A549 (cell line): Measurements from ENCODE around the gene ARMC9. TPM values are rescaled to one million over a fixed set of nuclear protein-coding genes. Genes with fewer than 3 reads are reported as not detected.

Experiments
- ATAC-seq, 2 experiments: fragments of 200-7000 bp in 1 of 2; fragments of >200 bp in 1 of 2; cut with Nextera tagmentation in 1 of 2; cut with Tn5 transposase in 1 of 2; 3 replicates each; pipeline versions ENCODE4 v1.8.0 to v1.9.1; 2018 to 2020; ENCODE audit warnings: mild to moderate bottlenecking in 1 of 2, moderate library complexity in 1 of 2
- CTCF ChIA-PET: fragments of 300-600 bp; sonication (Branson Sonifier 250); formaldehyde crosslinking; extraction: SDS; loops from one replicate; lab custom pipeline; 2021; ENCODE audit warnings: antibody characterized with exemption, inconsistent platforms; lab: Yijun Ruan, JAX
- POLR2A ChIA-PET: fragments of 350-600 bp; formaldehyde crosslinking; extraction: SDS; loops from one replicate; lab custom pipeline; 2021; ENCODE audit warnings: antibody characterized with exemption, inconsistent platforms; lab: Yijun Ruan, JAX
- DNase-seq, 2 experiments: peaks; one replicate each; pipeline versions ENCODE4 v3.0.0 to v3.0.0-alpha.2; 2011 to 2016; ENCODE audit warnings: low read depth in 1 of 2, low spot score in 1 of 2
- FAIRE-seq: peaks from 2 replicates; lab custom pipeline; 2011; peaks lifted over from hg19 to GRCh38; lab: Jason Lieb, UNC
- H3K27ac ChIP-seq, 2 experiments: fragments of >200 bp; sonication (Bioruptor Twin); formaldehyde crosslinking; 3 replicates each; pipeline ENCODE4 v1.5.1; 2016 to 2017
- H3K4me1 ChIP-seq: fragments of >200 bp; sonication (Bioruptor Twin); formaldehyde crosslinking; 3 replicates; pipeline ENCODE4 v1.6.1; 2016
- H3K4me2 ChIP-seq: fragments of >200 bp; sonication (Bioruptor Twin); formaldehyde crosslinking; 3 replicates; pipeline ENCODE4 v1.6.1; 2016
- H3K4me3 ChIP-seq: fragments of >200 bp; sonication (Bioruptor Twin); formaldehyde crosslinking; 3 replicates; pipeline ENCODE4 v1.5.1; 2016
- H3K9me3 ChIP-seq: fragments of >200 bp; sonication (Bioruptor Twin); formaldehyde crosslinking; 3 replicates; pipeline ENCODE4 v1.6.1; 2016
- ATOH8 ChIP-seq: fragments of 250-450 bp; sonication (Bioruptor Pico); IDR thresholded peaks from 2 replicates; pipeline ENCODE4 v1.5.0; 2020; ENCODE audit warnings: low read depth, mild to moderate bottlenecking, moderate library complexity
- BCL3 ChIP-seq: fragments of >200 bp; sonication (Bioruptor Twin); formaldehyde crosslinking; IDR thresholded peaks from 3 replicates; pipeline ENCODE4 v1.6.1; 2016
- CBX2 ChIP-seq: fragments of 200-600 bp; sonication (generic); IDR thresholded peaks from 2 replicates; pipeline ENCODE4 v1.6.1; 2016; ENCODE audit warnings: low read depth, mild to moderate bottlenecking, borderline replicate concordance
- CBX8 ChIP-seq: fragments of 200-600 bp; sonication (generic); IDR thresholded peaks from 2 replicates; pipeline ENCODE4 v1.6.1; 2016
- CEBPB ChIP-seq, 2 experiments: fragments of >200 bp in 1 of 2; sonication (Bioruptor Twin) in 1 of 2; formaldehyde crosslinking in 1 of 2; IDR thresholded peaks; 2 replicates each; pipeline ENCODE4 v1.6.1; 2012 to 2016
- CHD4 ChIP-seq: fragments of 200-600 bp; sonication (generic); IDR thresholded peaks from 2 replicates; pipeline ENCODE4 v1.6.1; 2016; ENCODE audit warnings: antibody characterized with exemption, mild to moderate bottlenecking, borderline replicate concordance
- E2F6 ChIP-seq: IDR thresholded peaks from 2 replicates; pipeline ENCODE4 v1.6.1; 2012; ENCODE audit warnings: low read depth, borderline replicate concordance
- EHF ChIP-seq: fragments of 250-450 bp; sonication (Bioruptor Pico); IDR thresholded peaks from 2 replicates; pipeline ENCODE4 v1.5.0; 2020; ENCODE audit warnings: mild to moderate bottlenecking
- EHMT2 ChIP-seq: fragments of 200-600 bp; sonication (generic); IDR thresholded peaks from 2 replicates; pipeline ENCODE4 v1.6.1; 2016; ENCODE audit warnings: antibody characterized with exemption, low read depth, mild to moderate bottlenecking, moderate library complexity
- ELK1 ChIP-seq: fragments of 150-350 bp; IDR thresholded peaks from 2 replicates; pipeline ENCODE4 v1.6.1; 2014; ENCODE audit warnings: low read depth, mild to moderate bottlenecking, low read length
- EP300 ChIP-seq, 2 experiments: fragments of >200 bp; sonication (Bioruptor Twin); formaldehyde crosslinking; IDR thresholded peaks; 2 replicates in 1 of 2; 3 replicates in 1 of 2; pipeline ENCODE4 v1.6.1; 2016 to 2017
- ESRRA ChIP-seq: fragments of 150-350 bp; IDR thresholded peaks from 2 replicates; pipeline ENCODE4 v1.6.1; 2014; ENCODE audit warnings: mild to moderate bottlenecking, low read length, borderline replicate concordance
- FOSL2 ChIP-seq, 2 experiments: fragments of 450-650 bp in 1 of 2; fragments of >200 bp in 1 of 2; sonication (Bioruptor Twin) in 1 of 2; formaldehyde crosslinking; IDR thresholded peaks; 2 replicates each; pipeline versions ENCODE4 v1.5.0 to v1.6.1; 2016 to 2020; ENCODE audit warnings: mild to moderate bottlenecking in 1 of 2, moderate library complexity in 1 of 2
- GATA3 ChIP-seq: IDR thresholded peaks from 2 replicates; pipeline ENCODE4 v1.6.1; 2012; ENCODE audit warnings: borderline replicate concordance
- JUN ChIP-seq, 2 experiments: fragments of >200 bp; sonication (Bioruptor Twin); formaldehyde crosslinking; IDR thresholded peaks; 2 replicates in 1 of 2; 3 replicates in 1 of 2; pipeline ENCODE4 v1.6.1; 2016 to 2017
- JUNB ChIP-seq: fragments of >200 bp; sonication (Bioruptor Twin); formaldehyde crosslinking; IDR thresholded peaks from 2 replicates; pipeline ENCODE4 v1.6.1; 2016
- KDM5A ChIP-seq: fragments of 200-600 bp; sonication (generic); IDR thresholded peaks from 2 replicates; pipeline ENCODE4 v1.6.1; 2016; ENCODE audit warnings: antibody characterized with exemption, mild to moderate bottlenecking
- MAFK ChIP-seq: fragments of 450-650 bp; IDR thresholded peaks from 2 replicates; pipeline ENCODE4 v1.6.1; 2014; ENCODE audit not compliant: partially characterized antibody
- MYC ChIP-seq: IDR thresholded peaks from 2 replicates; pipeline ENCODE4 v1.6.1; 2012; ENCODE audit warnings: mild to moderate bottlenecking, inconsistent platforms, low read length, improper control_type of control experiment, borderline replicate concordance
- NFE2L2 ChIP-seq: fragments of 150-350 bp; conservative IDR thresholded peaks from 2 replicates; pipeline ENCODE4 v1.6.1; 2014; ENCODE audit warnings: low read length
- NPAS2 ChIP-seq: fragments of 250-450 bp; sonication (Bioruptor Pico); IDR thresholded peaks from 2 replicates; pipeline ENCODE4 v1.8.0; 2022; ENCODE audit warnings: mild to moderate bottlenecking, moderate library complexity, borderline replicate concordance
- PBX3 ChIP-seq: IDR thresholded peaks from 2 replicates; pipeline ENCODE4 v1.6.1; 2012
- POLR2A ChIP-seq: IDR thresholded peaks from 2 replicates; pipeline ENCODE4 v1.6.1; 2012; ENCODE audit warnings: mild to moderate bottlenecking, low read length
- RAD21 ChIP-seq, 2 experiments: fragments of >200 bp in 1 of 2; sonication (Bioruptor Twin) in 1 of 2; formaldehyde crosslinking in 1 of 2; IDR thresholded peaks in 1 of 2; conservative IDR thresholded peaks in 1 of 2; 2 replicates in 1 of 2; 3 replicates in 1 of 2; pipeline ENCODE4 v1.6.1; 2012 to 2018; ENCODE audit warnings: inconsistent platforms in 1 of 2
- RARB ChIP-seq: fragments of 250-450 bp; sonication (Bioruptor Pico); IDR thresholded peaks from 2 replicates; pipeline ENCODE4 v1.8.0; 2021; ENCODE audit warnings: mild to moderate bottlenecking, moderate library complexity
- RCOR1 ChIP-seq: fragments of 150-350 bp; IDR thresholded peaks from 2 replicates; pipeline ENCODE4 v1.6.1; 2014; ENCODE audit warnings: antibody characterized with exemption, low read length, low read depth
- RNF2 ChIP-seq: fragments of 200-600 bp; sonication (generic); IDR thresholded peaks from 2 replicates; pipeline ENCODE4 v1.6.1; 2016; ENCODE audit warnings: low read depth, mild to moderate bottlenecking, antibody characterized with exemption, moderate library complexity, borderline replicate concordance
- SMC3 ChIP-seq: fragments of >200 bp; sonication (Bioruptor Twin); formaldehyde crosslinking; IDR thresholded peaks from 3 replicates; pipeline ENCODE4 v1.6.1; 2018; ENCODE audit warnings: inconsistent platforms
- TP53 ChIP-seq: fragments of 250-450 bp; sonication (Bioruptor Pico); IDR thresholded peaks from 2 replicates; pipeline ENCODE4 v1.5.0; 2021; ENCODE audit warnings: mild to moderate bottlenecking, moderate library complexity
- ZC3H11A ChIP-seq: fragments of 450-650 bp; IDR thresholded peaks from 2 replicates; pipeline ENCODE4 v1.6.1; 2014; ENCODE audit warnings: antibody characterized with exemption, mild to moderate bottlenecking
- WGBS: methylation state at CpG from one replicate; pipeline ENCODE4 v1.1.6; 2017; ENCODE audit errors: missing lambda C conversion rate; 5-methylcytosine and 5-hydroxymethylcytosine counted together
- polyA plus RNA-seq, 4 experiments: library from polyadenylated mRNA; depleted of rRNA in 3 of 4; stranded (reverse); fragments of >200 nt; fragmentation: RNase III in 1 of 4; extraction: RNeasy Plus Mini Kit Qiagen cat#74134 plus additional on column Dnase treatment in 1 of 4; gene quantifications; 2 replicates in 3 of 4; 3 replicates in 1 of 4; pipeline ENCODE4 v1.2.3, GENCODE V29; 2011 to 2017

ARMC9 gene
- polyA plus RNA-seq, 2 of the 4 experiments (the other 2 are of a cell fraction) = 12.0 to 14.1 TPM

GRCh38 chr2:231334981-231335380 lies 136.6 kb downstream of the ARMC9 start:
- ATAC-seq (0 out of 6 replicates have a peak, but pooled peaks of 1 of the 2 experiments have one; percentile 28), DNase-seq (no peak), FAIRE-seq (no peak)
- ChIA-PET CTCF (interaction anchor here (1.1 to 2.0 kb wide), 5 partner anchors 12 to 108 kb away, joined by 3 to 7 read pairs (median 6); no protein-coding TSS in a partner anchor), POLR2A (no interaction called here)
- no peaks in the 10 kb centered on the region for H3K9me3 ChIP-seq
- no peak overlapping the region for H3K4me2 ChIP-seq
- 93% methylated on average over 5 of the region's 5 CpGs for WGBS
- H3K4me3 ChIP-seq = no peak overlapping the region
- H3K4me1 ChIP-seq = no peaks in the 10 kb centered on the region
- H3K27ac ChIP-seq = no peak overlapping the region
- TF ChIP-seq ZC3H11A (no peak), RARB (no peak), NPAS2 (CRISPR knock-in tag) (no peak), EHMT2 (no peak), NFE2L2 (no peak), CBX2 (no peak), E2F6 (no peak), EP300 (IDR thresholded peaks at IDR 0.05) (no peak), RAD21 (conservative IDR thresholded peaks at IDR 0.05 in 1 of 2, IDR thresholded peaks at IDR 0.05 in 1 of 2) (no peak), POLR2A (no peak)

- H3K4me1 ChIP-seq = no peaks in the 10 kb centered on the region
- CTCF ChIA-PET = interaction anchor here (1.0 to 2.0 kb wide), 5 partner anchors 12 to 108 kb away, joined by 3 to 7 read pairs (median 6); no protein-coding TSS in a partner anchor
- H3K27ac ChIP-seq = no peak overlapping the region
- 92% methylated on average over 13 of the region's 13 CpGs for WGBS
- POLR2A ChIA-PET = no interaction called here
- FAIRE-seq = no peak
- no peaks in the 10 kb centered on the region for H3K9me3 ChIP-seq
- DNase-seq = no peak
- ATAC-seq = no peak
- TF ChIP-seq JUN (IDR thresholded peaks at IDR 0.05) (no peak), RCOR1 (no peak), POLR2A (no peak), FOSL2 (IDR thresholded peaks at IDR 0.05) (no peak), FOSL2 (CRISPR knock-in tag; IDR thresholded peaks at IDR 0.05) (no peak), MAFK (no peak), RNF2 (no peak), SMC3 (no peak), TP53 (CRISPR knock-in tag) (no peak), JUNB (no peak), E2F6 (no peak), EHF (no peak), CBX2 (no peak), ZC3H11A (no peak), CEBPB (IDR thresholded peaks at IDR 0.05) (no peak), BCL3 (no peak)
- H3K4me3 ChIP-seq = no peak overlapping the region
- H3K4me2 ChIP-seq = no peak overlapping the region
Observed at GRCh38 chr2:231335591-231335990, 137.2 kb downstream of the ARMC9 start.

- ATAC-seq (no peak), FAIRE-seq (no peak), DNase-seq (no peak)
- 95% methylated on average over 11 of the region's 11 CpGs for WGBS
- no peak overlapping the region for H3K27ac ChIP-seq
- H3K4me1 ChIP-seq = no peaks in the 10 kb centered on the region
- ChIA-PET CTCF (interaction anchor here (0.6 to 2.0 kb wide), 3 partner anchors 11 to 39 kb away, joined by 3 to 6 read pairs (median 3); no protein-coding TSS in a partner anchor), POLR2A (no interaction called here)
- H3K4me3 ChIP-seq = no peak overlapping the region
- H3K9me3 ChIP-seq = no peaks in the 10 kb centered on the region
- no peak overlapping the region for H3K4me2 ChIP-seq
- TF ChIP-seq CBX8 (no peak), ZC3H11A (no peak), MYC (no peak), EHMT2 (no peak), ATOH8 (CRISPR knock-in tag) (no peak), ESRRA (no peak), PBX3 (no peak), CHD4 (no peak), KDM5A (no peak), EP300 (IDR thresholded peaks at IDR 0.05) (no peak), NFE2L2 (no peak), ELK1 (no peak), GATA3 (no peak)
Observed at GRCh38 chr2:231336236-231336635, 137.8 kb downstream of the ARMC9 start.
